ENCODE results near the gene JAM3.

JAM3 gene

DNA sequence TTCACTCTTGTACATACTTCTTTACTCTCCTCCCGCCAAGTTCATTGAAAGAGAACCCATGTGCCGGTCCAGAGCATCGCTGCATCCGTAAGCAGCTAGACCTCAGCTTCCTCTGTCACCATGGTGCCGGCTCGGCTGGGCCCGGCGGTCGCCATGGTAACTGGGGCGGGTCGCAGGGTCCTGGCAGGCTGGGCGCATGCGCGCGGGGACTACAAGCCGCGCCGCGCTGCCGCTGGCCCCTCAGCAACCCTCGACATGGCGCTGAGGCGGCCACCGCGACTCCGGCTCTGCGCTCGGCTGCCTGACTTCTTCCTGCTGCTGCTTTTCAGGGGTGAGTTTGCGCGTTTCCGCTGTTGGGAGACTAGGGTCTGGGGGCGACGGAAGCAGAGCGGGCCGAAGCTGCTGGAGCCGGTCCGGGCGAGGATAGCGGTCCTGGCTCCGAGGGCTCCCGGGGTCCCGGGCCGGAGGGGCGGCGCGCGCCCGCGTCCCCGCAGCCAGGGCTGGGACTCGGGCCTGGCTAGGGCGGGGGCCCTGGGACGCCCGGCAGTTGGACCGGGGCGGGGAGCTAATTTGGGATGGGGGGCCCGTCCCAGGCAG, at the start of gene JAM3:
Gene JAM3, plus strand, starts transcription at position 244 of the 597 bp plus-strand sequence. Its CDS starts 12 bp downstream, at position 256.
- peak; percentile 95 for DNase-seq

DNA sequence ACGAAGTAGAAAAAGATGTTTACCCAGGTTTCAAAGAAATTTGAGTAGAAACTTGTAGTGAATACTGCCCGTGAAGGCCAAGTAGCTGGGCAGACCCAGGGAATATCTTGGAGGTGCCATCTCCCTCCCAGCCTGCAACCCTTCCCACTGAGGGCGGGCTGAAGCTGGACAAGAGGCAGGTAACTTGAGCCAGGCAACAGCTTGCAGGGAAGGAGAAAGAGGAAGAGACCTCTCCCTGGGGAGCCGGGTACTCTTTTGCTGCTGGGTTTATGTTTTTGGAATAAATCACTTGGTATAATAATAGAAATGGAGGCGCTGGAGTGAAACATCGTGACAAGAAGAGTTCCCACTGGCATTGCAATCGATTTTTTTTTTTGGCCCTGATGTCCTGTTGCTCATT, 49.4 kb upstream of the JAM3 start:
- DNase-seq, result no peak

DNA sequence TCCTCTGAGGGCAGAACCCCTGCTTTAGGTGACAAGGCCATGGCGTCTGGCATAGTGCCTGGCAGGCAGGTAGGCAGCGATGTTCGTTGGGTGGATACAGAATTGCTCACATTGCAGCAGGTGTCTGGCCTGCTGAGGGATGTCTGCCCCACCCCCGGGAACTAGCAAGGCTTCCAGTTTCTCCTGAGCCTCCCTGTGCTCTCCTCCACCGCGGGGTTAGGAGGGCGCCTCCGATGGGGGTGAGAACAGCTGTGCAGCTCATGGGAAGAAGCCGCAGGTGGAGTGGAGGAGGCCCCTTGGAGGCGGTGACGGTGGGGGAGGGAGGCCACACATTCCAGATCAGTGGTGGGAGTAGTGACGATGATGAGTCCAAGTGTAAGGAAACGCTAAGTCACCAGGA, 48.3 kb upstream of the JAM3 start:
- no peak for DNase-seq

DNA sequence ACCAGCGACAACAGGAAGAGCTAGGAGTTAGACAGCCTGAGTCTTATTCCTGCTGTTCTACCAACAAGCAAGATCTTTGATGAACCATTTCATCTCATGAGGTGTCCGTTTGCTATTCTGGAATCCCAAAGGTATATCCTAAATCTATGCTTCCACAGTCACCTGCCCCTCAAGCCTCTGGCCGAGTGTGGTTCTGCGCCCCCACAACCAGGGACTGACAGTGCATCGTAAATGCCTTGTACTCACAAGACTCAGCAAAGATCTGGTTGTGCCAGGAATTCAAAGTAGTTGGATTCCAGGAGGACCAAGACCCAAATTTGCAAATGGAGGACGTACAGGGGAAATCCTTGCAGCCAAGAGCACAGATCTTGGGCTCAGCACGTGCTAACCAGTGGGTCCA, 47.5 kb upstream of the JAM3 start:
- DNase-seq, result no peak

DNA sequence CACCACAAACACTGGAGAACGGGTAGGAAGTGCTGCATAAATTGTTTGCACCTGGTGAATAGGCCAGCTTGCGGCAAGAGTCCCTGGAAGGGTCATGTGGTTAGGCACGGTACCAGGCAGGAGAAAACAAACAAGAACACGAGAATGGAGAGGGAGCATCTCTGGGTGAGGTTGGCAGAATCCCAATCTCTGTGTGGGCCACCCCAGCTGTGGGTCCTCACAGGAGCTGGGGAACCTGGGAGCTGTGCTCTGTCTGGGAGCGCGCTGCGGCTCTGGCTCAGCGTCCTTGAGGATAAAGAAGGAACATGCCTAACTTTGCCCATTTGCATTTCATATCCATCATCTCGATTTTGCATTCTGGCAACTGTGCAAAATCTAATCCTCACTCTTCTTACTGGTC, 46.1 kb upstream of the JAM3 start:
- DNase-seq, result no peak

DNA sequence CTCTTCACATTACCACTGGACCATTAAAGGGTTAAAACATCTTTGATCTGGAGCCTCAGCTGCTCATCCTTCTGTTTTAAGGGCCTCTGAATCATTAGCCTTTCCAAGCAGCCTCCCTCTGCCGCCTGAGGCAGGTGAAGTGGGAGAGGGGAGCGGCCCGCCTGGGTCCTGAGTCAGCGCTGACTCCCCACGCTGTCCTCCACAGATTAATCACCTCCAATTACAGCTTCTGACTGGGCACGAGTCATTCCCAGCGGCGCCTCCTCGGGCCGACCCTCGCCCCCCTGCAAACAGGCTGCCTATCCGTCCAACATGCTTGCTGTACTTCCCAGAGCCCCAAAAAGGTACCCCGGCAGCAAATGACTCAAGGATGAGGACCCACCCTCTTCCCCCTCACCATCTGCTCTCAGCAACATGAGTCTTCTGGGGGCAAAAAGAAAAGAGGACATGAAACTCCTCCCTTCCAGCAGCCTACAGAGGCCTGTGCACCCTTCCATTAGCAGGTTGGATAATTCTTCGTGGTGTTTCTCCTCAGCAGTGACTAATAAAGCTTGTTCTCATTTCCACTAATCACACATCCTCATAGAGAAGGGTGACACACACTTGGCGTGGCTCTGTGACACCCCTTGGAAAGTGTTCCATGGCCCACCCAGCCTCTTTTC, 44.3 kb upstream of the JAM3 start:
- DNase-seq, result no peak

DNA sequence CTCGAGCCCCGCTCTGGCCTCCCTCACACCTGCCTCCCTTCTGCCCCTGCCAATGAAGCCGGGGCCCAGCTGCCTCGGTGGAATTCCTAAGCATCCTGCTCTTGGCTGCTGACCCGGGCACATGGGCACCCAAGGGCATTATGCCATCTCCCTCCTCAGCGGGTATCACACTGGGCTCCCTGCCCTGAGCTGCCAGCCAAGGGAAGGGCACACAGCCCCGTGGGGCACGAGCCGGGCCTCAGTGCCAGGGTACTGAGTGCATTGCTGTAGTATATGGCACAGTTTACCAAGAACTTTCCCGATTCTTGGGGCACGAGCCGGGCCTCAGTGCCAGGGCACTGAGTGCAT, 43.8 kb upstream of the JAM3 start:
- no peak for DNase-seq

DNA sequence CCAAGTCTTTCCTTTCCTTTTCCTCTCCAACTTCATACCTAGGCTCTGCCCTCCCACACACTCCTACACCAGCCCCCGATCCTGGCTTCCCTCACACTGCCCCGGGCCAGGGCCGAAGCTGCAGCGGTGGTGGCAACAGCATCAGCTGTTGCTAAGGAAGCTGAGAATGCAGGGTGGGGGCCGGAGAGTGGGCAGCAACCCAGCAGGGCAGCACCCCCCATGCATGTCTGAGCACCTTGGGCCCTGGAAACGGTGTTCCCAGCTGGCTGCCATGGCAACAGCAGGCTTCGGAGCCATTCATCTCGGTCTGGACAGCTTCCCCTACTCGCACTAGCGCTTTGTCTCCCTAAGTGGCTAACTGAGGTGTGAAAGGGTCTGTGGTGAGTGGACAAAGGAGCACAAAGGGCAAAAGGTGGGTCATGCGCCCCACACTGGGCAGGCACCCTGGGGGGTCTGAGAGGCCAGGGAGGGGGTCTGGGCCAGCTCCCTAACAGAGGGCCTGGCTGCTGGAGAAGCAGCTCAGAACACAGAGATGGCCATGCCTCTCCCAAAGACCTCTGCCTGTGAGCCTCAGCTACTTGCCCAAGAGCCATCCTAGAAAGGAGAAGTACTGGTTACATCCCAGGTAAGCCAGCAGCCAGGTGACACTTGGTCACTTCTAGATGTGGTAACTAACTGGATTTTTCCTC, 42.1 kb upstream of the JAM3 start:
- no peak for DNase-seq

DNA sequence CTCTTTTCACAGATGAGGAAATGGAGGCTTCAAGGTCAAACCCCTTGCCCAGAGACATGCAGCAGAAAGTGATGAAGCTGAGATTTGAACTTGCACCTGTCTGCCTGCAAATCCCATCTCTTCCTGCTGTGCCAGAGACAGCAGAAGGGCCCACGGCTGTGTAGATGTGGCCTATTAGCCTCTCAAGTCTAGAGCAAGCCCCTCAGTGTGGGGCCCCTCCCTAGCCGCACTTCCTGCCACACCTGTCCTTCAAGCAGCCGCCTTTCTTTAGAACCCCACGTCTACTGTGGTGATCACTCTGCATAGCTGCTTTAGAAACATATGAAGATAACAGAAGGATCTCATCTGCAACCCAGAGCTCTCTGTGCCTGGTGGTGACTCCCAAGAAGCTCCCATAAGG, 41.2 kb upstream of the JAM3 start:
- no peak for DNase-seq

DNA sequence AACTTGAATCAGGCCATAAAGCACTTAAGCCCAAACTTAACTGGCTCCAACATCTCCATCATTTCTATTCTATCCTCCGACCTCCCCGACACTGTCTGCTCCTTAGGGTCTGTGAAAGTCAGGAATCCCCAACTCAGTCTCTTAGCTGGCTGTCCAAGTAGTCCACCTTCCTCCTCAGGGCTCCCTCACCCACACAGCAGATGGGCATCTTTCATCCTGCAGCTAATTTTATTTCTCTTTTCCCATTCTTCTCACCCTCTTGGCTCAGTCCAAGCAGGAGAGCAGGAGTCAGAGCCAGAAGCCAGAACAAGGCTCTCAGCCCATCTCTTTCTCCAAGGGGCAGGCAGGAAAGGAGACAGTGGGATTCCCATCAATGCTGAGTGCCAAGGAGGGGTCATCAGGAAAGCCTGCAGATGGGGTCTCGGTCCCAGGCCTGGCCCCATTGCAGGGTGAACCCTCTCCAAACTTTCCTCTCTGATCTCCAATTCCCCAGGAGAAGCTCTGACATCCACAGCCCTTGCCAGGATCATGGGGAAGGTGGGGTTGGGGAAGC, 40.4 kb upstream of the JAM3 start:
- no peak for DNase-seq

DNA sequence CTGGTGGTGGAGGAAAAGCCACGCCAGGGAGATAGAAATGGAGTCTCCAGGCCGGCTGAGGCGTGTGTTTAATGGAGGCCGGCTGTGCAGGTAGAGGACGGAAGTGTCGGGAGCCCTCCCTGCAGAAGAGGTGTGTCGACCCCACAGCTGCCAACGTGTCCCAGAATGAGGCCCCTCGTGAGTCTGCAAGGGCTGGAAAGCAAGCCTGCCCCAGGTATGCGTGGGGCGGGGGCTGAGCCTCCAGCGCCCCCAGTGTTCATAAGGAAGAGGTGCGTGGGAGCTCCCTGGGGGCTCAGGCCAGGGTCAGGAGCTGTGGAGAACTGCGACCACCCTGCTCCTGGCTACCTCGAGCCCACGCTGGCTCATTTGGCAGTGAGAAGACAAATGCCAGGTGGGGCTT, 38.0 kb upstream of the JAM3 start:
- DNase-seq, result no peak

DNA sequence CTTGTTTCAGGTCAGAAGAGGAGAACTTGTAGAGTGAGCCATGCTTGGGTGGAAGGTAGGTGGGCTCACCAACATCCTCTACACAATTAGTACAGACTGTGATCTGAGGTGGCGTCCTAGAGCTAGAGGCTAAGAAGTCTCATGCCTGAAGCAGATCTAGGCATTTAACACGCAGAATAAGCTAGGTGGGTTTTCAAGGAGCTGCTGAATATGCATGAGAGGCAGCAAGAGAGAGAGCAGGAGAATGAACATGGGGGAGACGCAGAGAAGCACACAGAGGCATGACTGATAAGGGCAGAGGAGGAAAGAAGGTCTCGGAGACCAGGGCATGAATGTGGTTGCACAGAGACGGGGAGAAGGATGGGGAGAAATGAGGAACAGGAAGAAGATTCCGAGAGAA, 36.8 kb upstream of the JAM3 start:
- no peak for DNase-seq

DNA sequence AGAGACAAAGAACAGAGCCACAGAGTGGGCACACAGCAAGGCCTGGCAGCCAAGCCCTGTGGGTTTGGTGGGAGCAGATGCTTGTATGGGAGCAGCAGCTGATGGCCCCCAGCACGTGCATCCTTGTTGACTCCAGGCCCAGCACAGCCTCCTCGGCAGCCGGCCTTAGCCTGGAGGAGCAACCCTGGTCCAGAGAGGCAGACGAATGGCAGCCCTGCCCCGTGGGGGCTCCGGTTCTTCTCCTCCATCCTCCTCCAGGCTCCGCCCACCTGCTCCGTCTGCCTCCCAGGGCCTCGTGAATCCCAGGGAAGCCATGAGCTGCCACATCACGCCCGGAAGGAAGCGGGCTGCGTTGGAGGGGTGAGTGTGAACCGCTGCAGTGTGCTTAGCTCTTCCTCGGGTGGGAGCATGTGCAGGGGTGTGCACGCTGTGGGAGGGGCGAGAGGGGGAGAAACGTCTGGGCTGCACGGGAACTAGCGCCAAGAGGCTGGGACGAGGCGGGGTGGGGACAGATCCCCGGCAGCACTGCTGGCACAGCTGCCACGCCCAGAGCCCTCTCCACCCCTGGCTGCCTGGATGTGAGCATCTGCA, 36.3 kb upstream of the JAM3 start:
- no peak for DNase-seq

DNA sequence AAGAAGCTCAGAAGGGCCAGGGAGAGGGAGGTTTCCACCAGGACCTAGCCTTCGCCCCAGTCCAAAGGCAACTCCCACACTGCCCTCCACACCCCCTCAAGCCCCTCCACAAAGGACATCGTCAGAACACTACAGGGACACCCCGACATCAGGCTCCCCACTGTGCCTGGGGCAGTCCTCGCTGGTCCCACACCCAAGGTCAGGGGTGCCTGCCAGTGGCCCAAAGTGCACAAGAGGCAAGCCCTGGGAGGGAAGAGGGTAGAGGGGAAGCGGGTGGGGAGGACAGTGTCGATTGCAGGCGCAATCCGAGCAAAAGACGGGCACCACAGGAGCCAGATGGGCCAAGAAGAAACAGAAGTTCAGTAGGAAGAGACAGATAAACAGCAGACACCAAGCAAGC, 35.6 kb upstream of the JAM3 start:
- no peak for DNase-seq

DNA sequence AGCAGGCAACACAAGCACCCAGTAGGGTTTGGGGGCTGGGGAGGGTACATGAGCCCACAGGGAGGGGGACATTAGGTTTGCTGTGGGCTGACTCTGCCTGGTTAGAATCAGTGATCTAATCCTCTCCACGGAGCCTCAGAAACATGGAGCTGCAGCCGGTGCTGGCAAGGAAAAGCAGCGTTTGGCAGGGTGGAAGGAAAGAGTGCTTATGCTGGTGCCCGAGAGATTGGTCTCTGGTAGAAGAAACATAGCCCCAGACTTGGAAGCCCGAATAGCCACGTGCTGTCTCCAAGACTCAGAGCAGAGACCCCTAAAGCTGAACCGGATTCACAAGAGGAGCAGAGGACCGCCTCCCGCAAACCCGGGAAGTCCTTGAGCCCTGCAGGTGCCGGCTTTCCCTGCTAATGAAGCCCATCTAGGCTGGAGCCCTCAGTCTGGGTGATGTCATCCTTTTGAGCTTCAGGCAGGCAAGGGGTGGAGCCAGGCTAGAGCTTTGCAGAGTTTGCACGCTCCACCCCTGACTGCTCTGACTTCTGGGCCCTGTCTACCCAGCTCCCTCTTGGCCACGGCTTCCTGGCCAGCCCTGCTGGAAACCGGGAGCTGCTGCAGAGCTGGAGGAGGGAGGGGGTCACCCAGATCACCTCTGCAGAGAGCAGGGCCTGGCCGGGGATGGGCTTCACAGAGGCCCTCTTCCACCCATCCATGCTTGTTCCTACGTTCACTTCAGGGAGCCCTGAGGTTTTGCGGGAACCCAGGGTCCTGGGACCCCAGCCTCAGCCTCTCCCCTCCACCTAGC, 35.0 kb upstream of the JAM3 start:
- DNase-seq, result no peak

DNA sequence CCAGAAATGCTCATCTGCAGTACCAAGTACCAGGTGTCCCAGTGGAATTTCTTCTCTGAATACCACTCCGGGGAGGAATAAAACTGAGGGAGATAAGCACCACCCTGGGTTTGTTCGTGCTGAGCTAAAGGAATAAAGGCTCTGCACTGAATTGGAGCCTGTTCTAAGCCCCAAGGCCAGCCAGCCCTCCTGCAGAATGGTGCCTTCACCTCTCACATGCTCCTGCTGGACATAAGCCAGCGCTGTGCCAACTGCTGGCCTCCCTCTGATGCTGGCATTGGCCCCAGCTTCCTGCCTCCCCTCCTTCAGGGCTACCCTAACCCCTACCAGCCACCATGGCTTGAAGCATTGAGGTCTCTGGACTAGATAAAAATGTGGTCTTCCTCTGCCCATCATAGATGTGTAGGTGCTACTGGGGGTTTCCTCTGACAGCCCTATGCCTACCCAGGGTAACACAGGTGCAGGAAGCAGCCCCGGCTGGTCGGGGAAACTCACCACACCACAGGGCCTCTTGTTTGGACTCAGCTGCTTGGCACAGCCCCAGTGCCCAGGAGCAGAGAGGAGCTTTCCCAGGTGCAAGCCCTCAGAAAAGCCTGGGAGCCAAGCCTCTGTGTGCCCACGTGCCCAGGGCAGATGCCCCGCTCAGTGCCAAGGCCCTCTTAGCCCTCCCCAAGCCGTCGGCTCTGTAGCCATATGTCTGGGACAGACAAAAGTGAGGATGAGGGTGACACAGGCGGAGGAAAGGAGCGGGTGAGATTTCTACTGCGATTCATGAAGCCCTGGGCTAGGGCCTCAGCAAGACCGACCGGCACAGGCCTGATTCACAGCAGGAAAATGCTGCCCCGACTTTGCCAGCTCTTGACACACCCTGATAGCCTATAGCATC, 34.1 kb upstream of the JAM3 start:
- DNase-seq, result no peak

DNA sequence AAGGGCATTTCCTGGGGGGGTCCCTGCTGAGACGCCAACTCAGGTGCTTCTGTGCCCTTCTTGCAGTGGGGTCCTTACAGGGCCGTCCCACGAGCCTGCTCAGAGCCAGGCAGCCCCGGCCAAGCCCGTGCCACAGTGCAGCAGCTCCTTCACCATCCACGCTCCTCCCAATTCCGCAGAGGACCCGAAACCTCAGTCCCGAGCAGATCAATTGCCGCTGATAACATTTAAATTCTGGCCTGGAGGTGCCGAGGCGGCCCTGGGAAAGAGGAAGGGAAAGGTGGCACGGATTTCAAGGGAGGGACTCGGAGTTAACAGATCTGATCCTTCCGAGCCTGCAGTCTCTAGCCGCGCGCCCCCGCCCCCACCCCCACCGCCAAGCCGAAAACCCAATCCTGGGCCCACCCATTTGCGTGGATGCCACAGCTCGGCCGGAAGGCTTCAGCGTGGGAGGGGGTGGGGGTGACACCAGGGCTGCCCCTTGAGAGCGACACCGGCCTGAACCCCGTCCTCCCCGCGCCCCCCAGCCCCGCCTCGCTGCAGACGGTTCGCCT, 32.3 kb upstream of the JAM3 start:
- no peak for DNase-seq

DNA sequence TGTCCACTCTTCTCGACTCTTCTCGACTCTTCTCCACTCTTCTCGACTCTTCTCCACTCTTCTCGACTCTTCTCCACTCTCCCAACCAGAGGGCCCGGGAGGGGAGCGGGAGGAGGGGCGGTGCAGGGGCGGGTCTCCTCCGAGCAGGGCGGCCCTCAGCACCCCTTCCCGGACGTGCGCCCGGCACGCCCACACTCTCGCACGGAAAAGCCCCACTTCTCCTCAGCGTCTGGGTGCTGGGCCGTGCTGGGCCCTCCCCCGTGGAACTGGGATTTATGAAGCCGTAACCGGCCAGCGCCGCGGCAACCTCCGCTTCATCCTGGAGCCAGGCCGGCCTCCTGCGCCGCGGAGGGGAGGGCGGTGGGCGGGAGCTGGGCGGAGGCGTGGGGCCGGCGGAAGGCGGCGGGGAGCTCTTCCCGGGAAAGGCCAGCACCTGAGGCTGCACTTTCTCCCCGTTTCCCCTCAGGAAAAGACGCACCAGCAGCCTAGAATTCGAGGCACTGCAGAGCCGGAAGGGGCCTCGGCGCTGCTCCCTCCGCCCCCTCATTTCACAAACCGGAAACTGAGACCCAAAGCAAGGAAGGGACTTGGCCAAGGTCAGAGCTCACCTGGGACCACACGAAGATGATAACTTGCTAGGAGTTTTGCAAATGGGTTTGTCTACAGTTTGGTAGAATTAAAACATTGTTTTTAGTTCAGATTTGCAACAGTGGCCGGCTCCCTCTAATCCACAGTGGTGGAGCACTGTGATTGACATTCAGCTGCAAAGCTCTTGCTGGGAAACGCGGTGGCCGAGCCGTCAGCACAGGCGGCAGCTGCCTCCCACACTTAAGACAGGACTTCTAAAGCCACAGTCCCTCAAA, 31.6 kb upstream of the JAM3 start:
- no peak for DNase-seq

DNA sequence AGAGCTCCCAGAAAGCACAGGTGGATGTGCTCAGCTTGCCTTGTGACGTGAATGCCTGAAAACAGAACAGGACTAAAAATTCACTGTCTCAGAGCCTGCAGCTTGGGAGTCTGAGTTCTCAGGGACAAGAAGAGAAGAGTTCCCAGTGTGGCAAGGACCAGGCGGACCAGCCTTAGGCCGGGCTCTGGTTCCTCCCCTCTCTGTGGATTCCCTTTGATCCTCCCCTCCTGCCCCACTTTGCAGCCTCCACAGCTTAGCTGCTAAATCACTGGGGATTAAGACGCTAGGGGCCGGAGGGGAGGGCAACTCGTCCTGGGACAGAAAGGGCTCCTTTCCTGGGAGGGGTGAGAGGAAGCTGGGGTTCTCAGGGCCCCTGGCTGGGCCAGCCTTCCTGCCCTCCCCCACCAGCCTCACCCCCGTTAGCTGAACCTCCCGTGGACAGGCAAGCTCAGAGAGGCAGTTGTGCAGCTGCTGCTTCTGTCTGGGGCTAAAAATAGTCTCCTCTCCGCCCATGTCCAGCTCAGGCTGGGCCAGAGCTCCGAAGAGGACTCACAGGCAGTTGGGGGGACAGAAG, 29.9 kb upstream of the JAM3 start:
- DNase-seq, result no peak

DNA sequence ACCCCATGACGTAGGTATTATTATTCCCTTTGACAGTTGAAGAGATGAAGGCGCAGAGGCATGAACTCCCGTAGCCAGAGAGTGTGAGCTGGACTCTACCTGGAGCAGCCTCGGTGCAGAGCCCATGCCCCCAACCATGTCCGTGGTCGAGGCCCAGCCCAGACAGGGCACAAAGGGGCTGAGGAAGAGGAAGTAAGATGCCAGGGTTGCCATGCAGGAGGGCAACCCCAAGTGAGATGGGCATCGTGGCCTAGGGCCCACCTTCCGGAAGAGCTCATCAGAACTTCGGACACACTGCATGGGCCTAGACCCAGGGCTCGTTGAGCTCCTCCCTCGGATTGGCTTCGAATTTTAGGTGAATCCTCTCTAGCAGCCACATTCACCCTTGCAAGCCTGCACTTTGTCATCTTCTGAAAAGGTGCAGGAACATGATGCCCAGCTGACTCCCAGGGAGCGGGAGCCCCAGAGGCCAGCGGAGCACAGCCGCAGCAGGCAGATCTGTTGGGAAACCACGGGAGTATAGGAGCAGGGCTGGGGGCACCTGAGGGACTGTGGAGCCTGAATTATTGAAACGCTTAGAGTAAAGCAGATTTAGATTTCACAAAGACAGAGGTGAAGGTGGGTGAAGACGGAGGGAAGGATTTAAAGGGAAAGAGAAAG, 29.0 kb upstream of the JAM3 start:
- DNase-seq, result no peak
